ENCODE data around the gene TNFRSF6B. TPM values are rescaled to one million over a fixed set of nuclear protein-coding genes. Genes with fewer than 3 reads are reported as not detected.
A peak's percentile ranks its signal among the peaks of the same experiment; 100 is the strongest.

Gene TNFRSF6B
- total RNA-seq, 5 donors from 2014 or later (not counting 1 experiment from before 2014, with no cell fraction given) = 0.37 to 1.5 (median 0.91) TPM; not detected in 1

DNA sequence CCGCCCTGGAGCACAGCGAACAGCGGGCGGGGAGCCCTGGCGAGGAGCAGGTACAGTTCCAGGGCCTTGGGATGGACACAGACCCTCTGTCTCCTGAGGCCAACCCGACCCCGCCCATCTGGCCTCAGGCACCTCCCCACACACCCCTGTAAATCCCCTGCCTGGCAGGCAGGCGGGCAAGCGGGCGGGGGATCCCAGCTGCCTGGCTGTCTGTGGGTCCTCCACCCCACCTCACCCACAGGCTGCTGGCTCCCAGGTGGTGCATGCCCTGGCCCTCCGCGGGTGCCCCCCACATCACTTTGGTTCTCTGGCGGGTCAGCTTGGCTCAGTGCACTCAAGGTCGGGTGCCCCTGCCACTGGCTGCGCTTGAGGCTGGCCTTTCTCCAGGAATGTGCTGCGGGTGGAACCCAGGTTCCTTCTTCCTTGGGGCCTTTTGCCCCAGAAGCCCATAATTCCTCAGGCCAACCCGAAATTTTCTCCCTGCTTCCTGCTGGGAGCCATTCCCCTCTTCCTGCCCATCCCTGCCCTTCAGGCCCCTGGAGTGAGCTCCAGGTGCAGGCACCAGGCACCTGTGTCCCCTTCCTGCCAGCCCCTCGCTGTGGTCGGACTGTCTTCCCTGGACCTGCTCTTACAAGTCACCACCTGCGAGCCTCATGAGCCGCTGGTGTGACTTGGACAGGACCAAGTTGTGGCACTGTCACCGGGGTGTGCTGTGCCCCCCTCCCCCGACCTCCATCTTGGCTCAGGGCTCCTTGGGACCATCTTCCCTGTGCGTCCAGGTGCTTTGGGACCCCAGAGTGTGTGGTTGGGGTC lies 5.3 kb upstream of the TNFRSF6B start:
- Mint-ChIP-seq H3K4me1 (peaks cover 5 to 13% (median 8%) of the 10 kb centered on the region in 3 donors), H3K9me3 (no peaks in the 10 kb centered on the region), H3K4me3 (peak overlapping the region in 1 of 3 donors; percentile 20), H3K36me3 (no peaks in the 10 kb centered on the region), H3K27ac (peak overlapping the region in 1 of 2 donors; percentile 20), H3K27me3 (no peaks in the 10 kb centered on the region)
- ATAC-seq (replicated peaks in 1 of 4) (no peak), DNase-seq (no peak)
- no peaks in the 10 kb centered on the region for H3K9me3 ChIP-seq
- peaks cover 6 to 47% of the 10 kb centered on the region in 2 experiments for H3K4me1 ChIP-seq (ENCODE audit: control insufficient read depth in 1 of 2, extremely low read depth in 1 of 2, insufficient read depth in 2 of 2, low read length in 2 of 2)
- H3K27me3 ChIP-seq (replicated peaks in 1 of 2; ENCODE audit: control insufficient read depth in 2 of 2, extremely low read depth in 1 of 2, insufficient read depth in 2 of 2, low read length in 1 of 2) = peaks cover 0 to 2% of the 10 kb centered on the region in 2 experiments
- 90% methylated on average over 18 of the region's 24 CpGs for WGBS (ENCODE audit: insufficient coverage)
- ChIA-PET POLR2A (no interaction called here), CTCF (no interaction called here)
- no peak overlapping the region for H3K4me3 ChIP-seq (ENCODE audit: control insufficient read depth in 1 of 2, extremely low read depth in 1 of 2, low read length in 1 of 2)
- no peak overlapping the region for H3K27ac ChIP-seq (ENCODE audit: low read length)
- peaks cover 0 to 13% of the 10 kb centered on the region in 2 donors for H3K36me3 ChIP-seq (ENCODE audit: control insufficient read depth in 2 of 2, extremely low read depth in 1 of 2, insufficient read depth in 1 of 2, low read length in 1 of 2)

DNA sequence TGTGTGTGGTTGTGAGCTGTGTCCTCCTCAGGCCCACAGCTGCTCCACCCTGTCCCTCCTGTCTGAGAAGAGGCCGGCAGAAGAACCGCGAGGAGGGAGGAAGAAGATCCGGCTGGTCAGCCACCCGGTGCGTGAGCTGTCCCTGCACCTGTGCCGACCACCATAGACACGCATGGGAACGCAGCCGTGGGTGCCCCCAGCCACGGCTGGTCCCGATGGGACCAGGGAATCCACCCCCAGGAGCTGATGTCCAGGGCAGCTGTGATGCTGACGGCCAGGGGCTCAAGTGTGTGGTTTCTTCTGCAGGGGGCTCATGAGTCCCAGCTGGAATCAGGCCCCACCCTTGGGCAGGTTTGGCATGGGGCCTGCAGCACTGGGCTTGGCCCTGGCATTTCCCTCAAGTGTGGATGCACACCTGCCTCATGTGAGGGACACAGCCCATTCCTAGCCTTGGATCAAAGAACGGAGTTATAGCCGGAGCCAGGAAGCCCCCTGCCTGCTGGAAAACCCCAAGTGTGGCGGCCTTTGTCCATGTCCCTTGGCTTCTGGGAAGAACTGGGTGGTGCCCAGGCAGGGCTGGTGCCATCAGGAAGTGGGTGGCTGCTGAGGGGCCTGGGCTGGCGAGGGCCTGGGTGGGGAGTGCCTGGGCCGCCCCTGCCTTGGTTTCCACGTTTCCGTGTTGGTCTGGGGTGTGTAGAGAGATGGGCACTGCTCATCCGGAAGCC lies 4.6 kb upstream of the TNFRSF6B start:
- no peak for ATAC-seq (replicated peaks in 1 of 4)
- Histone ChIP-seq H3K9me3 (no peaks in the 10 kb centered on the region), H3K4me1 (ENCODE audit: control insufficient read depth in 1 of 2, extremely low read depth in 1 of 2, insufficient read depth in 2 of 2, low read length in 2 of 2) (peaks cover 5 to 47% of the 10 kb centered on the region in 2 experiments), H3K36me3 (ENCODE audit: control insufficient read depth in 2 of 2, extremely low read depth in 1 of 2, insufficient read depth in 1 of 2, low read length in 1 of 2) (peaks cover 0 to 13% of the 10 kb centered on the region in 2 donors), H3K4me3 (ENCODE audit: control insufficient read depth in 1 of 2, extremely low read depth in 1 of 2, low read length in 1 of 2) (no peak overlapping the region), H3K27ac (ENCODE audit: low read length) (no peak overlapping the region), H3K27me3 (replicated peaks in 1 of 2; ENCODE audit: control insufficient read depth in 2 of 2, extremely low read depth in 1 of 2, insufficient read depth in 2 of 2, low read length in 1 of 2) (peaks cover 0 to 2% of the 10 kb centered on the region in 2 experiments)
- Mint-ChIP-seq H3K9me3 (no peaks in the 10 kb centered on the region), H3K36me3 (no peaks in the 10 kb centered on the region), H3K4me3 (no peak overlapping the region), H3K27ac (peak overlapping the region in 1 of 2 donors; percentile 20), H3K4me1 (peaks cover 5 to 13% (median 8%) of the 10 kb centered on the region in 3 donors), H3K27me3 (no peaks in the 10 kb centered on the region)
- WGBS (ENCODE audit: insufficient coverage) = 91% methylated on average over 19 of the region's 21 CpGs
- ChIA-PET POLR2A (no interaction called here), CTCF (no interaction called here)
- DNase-seq = no peak

DNA sequence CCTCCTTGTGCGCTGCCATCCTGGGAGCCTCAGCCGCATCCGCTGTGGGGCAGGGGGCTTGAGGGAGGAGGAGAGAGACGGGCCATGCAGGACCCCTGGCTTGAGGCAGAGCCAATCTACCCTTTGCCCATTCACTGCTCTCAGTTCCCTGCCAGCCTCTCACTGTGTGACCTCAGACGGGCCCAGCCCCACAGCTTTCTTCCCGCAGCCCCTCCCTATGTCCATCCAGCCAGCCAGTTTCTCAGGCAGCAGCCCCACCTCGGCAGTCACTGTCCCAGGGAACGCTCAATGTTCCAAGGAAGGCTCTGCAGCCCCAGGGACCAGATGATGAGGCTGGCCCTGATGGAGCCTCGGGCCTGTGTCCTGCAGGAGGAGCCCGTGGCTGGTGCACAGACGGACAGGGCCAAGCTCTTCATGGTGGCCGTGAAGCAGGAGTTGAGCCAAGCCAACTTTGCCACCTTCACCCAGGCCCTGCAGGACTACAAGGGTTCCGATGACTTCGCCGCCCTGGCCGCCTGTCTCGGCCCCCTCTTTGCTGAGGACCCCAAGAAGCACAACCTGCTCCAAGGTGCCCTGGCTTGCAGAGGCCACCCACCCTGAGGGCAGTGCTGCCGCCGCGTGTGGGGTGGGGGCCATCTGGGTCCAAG lies 3.9 kb upstream of the TNFRSF6B start:
- H3K27me3 ChIP-seq (replicated peaks in 1 of 2; ENCODE audit: control insufficient read depth in 2 of 2, extremely low read depth in 1 of 2, insufficient read depth in 2 of 2, low read length in 1 of 2) = peaks cover 0 to 2% of the 10 kb centered on the region in 2 experiments
- no peaks in the 10 kb centered on the region for H3K36me3 Mint-ChIP-seq
- H3K27ac ChIP-seq (ENCODE audit: low read length) = no peak overlapping the region
- peak overlapping the region in 1 of 2 donors; percentile 49 for H3K27ac Mint-ChIP-seq
- ChIA-PET POLR2A (no interaction called here), CTCF (no interaction called here)
- no peak overlapping the region for H3K4me3 Mint-ChIP-seq
- peaks cover 2 to 47% of the 10 kb centered on the region in 2 experiments for H3K4me1 ChIP-seq (ENCODE audit: control insufficient read depth in 1 of 2, extremely low read depth in 1 of 2, insufficient read depth in 2 of 2, low read length in 2 of 2)
- peaks cover 0 to 13% of the 10 kb centered on the region in 2 donors for H3K36me3 ChIP-seq (ENCODE audit: control insufficient read depth in 2 of 2, extremely low read depth in 1 of 2, insufficient read depth in 1 of 2, low read length in 1 of 2)
- peaks cover 5 to 17% (median 9%) of the 10 kb centered on the region in 3 donors for H3K4me1 Mint-ChIP-seq
- WGBS (ENCODE audit: insufficient coverage) = 96% methylated on average over 15 of the region's 20 CpGs
- no peak for DNase-seq
- no peak for ATAC-seq (replicated peaks in 1 of 4)
- no peak overlapping the region for H3K4me3 ChIP-seq (ENCODE audit: control insufficient read depth in 1 of 2, extremely low read depth in 1 of 2, low read length in 1 of 2)
- no peaks in the 10 kb centered on the region for H3K9me3 Mint-ChIP-seq
- no peaks in the 10 kb centered on the region for H3K27me3 Mint-ChIP-seq
- H3K9me3 ChIP-seq = no peaks in the 10 kb centered on the region

DNA sequence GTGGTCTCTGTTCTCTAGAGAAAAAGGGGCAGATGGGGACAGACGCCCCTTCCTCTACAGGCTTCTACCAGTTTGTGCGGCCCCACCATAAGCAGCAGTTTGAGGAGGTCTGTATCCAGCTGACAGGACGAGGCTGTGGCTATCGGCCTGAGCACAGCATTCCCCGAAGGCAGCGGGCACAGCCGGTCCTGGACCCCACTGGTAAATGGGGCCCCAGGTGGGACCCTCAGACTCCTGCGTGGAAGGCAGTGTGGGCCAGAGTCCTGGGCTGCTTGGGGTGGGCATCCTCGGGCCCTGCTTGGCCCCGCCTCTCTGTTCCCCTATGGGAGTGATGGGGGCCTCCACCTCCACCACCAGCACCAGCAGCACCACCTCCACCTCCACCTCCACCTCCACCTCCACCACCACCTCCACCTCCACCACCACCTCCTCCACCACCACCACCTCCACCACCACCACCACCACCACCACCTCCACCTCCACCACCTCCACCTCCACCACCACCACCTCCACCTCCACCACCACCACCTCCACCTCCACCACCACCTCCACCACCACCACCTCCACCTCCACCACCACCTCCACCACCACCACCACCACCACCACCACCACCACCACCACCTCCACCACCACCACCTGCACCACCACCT lies 3.2 kb upstream of the TNFRSF6B start:
- Mint-ChIP-seq H3K36me3 (no peaks in the 10 kb centered on the region), H3K9me3 (no peaks in the 10 kb centered on the region), H3K4me3 (no peak overlapping the region), H3K4me1 (peaks cover 5 to 19% (median 9%) of the 10 kb centered on the region in 3 donors), H3K27ac (no peak overlapping the region), H3K27me3 (no peaks in the 10 kb centered on the region)
- DNase-seq (no peak), ATAC-seq (replicated peaks in 1 of 4) (no peak)
- no peak overlapping the region for H3K4me3 ChIP-seq (ENCODE audit: control insufficient read depth in 1 of 2, extremely low read depth in 1 of 2, low read length in 1 of 2)
- ChIA-PET CTCF (no interaction called here), POLR2A (no interaction called here)
- WGBS (ENCODE audit: insufficient coverage) = 100% methylated on average over 6 of the region's 10 CpGs
- no peaks in the 10 kb centered on the region for H3K9me3 ChIP-seq
- H3K27me3 ChIP-seq (replicated peaks in 1 of 2; ENCODE audit: control insufficient read depth in 2 of 2, extremely low read depth in 1 of 2, insufficient read depth in 2 of 2, low read length in 1 of 2) = no peaks in the 10 kb centered on the region
- no peak overlapping the region for H3K27ac ChIP-seq (ENCODE audit: low read length)
- peaks cover 2 to 48% of the 10 kb centered on the region in 2 experiments for H3K4me1 ChIP-seq (ENCODE audit: control insufficient read depth in 1 of 2, extremely low read depth in 1 of 2, insufficient read depth in 2 of 2, low read length in 2 of 2)
- H3K36me3 ChIP-seq (ENCODE audit: control insufficient read depth in 2 of 2, extremely low read depth in 1 of 2, insufficient read depth in 1 of 2, low read length in 1 of 2) = peaks cover 0 to 13% of the 10 kb centered on the region in 2 donors

DNA sequence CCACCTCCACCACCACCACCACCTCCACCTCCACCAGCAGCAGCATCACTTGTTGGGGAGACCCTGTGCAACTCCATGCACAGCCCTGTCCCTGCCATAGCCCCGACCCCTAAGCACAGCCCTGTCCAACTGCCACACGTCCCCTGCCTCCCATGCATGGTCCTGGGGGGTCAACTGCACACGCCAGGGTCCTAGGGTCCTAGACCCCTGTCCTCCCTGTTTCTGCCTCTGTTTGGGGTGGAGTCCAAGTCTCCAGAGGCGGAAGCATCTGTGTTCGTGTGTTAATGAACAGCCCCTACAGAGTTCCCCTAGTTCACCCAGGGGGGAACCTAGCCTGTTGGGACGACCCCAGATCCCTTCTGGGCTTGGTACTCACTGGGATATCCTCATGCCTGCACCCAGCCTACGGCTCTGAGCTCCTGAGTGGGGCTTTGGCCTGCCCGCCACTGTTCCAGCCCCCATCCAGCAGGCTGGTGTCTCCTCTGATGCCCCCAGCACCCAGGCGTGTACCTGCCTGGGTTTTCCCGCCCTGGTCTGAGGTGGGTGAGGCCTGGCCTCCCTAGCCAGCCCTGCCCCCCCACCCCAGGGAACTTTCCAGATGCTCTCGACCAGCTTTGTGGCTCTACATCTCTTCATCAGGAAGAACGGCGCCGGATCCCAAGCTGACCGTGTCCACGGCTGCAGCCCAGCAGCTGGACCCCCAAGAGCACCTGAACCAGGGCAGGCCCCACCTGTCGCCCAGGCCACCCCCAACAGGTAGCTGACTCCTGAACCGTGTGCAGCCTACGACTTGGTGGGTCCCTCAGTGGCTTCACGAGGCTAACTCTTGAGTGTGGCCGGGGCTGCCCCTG lies 2.5 kb upstream of the TNFRSF6B start:
- no peaks in the 10 kb centered on the region for H3K9me3 Mint-ChIP-seq
- 97% methylated on average over 17 of the region's 21 CpGs for WGBS (ENCODE audit: insufficient coverage)
- ChIA-PET CTCF (no interaction called here), POLR2A (no interaction called here)
- Histone ChIP-seq H3K27me3 (replicated peaks in 1 of 2; ENCODE audit: control insufficient read depth in 2 of 2, extremely low read depth in 1 of 2, insufficient read depth in 2 of 2, low read length in 1 of 2) (no peaks in the 10 kb centered on the region), H3K9me3 (no peaks in the 10 kb centered on the region), H3K36me3 (ENCODE audit: control insufficient read depth in 2 of 2, extremely low read depth in 1 of 2, insufficient read depth in 1 of 2, low read length in 1 of 2) (peaks cover 0 to 13% of the 10 kb centered on the region in 2 donors), H3K4me1 (ENCODE audit: control insufficient read depth in 1 of 2, extremely low read depth in 1 of 2, insufficient read depth in 2 of 2, low read length in 2 of 2) (peaks cover 2 to 54% of the 10 kb centered on the region in 2 experiments), H3K4me3 (ENCODE audit: control insufficient read depth in 1 of 2, extremely low read depth in 1 of 2, low read length in 1 of 2) (no peak overlapping the region), H3K27ac (ENCODE audit: low read length) (no peak overlapping the region)
- ATAC-seq (replicated peaks in 1 of 4) (no peak), DNase-seq (no peak)
- H3K27ac Mint-ChIP-seq = peak overlapping the region in 1 of 2 donors; percentile 58
- H3K4me3 Mint-ChIP-seq = no peak overlapping the region
- H3K36me3 Mint-ChIP-seq = no peaks in the 10 kb centered on the region
- H3K27me3 Mint-ChIP-seq = no peaks in the 10 kb centered on the region
- H3K4me1 Mint-ChIP-seq = peaks cover 5 to 19% (median 9%) of the 10 kb centered on the region in 3 donors
